Fibroblast of lung (primary cell): Measurements from ENCODE around the gene BTBD9. TPM values are rescaled to one million over a fixed set of nuclear protein-coding genes. Genes with fewer than 3 reads are reported as not detected.

Experiments
- DNase-seq, 2 donors: peaks; one replicate each; pipeline versions ENCODE4 v3.0.0 to v3.0.0-alpha.2; 2010; ENCODE audit warnings: low read depth in 2 of 2
- H2AFZ ChIP-seq: 2 replicates; pipeline ENCODE4 v1.5.1; 2012; ENCODE audit warnings: low read length, control low read depth, inconsistent platforms
- H3K27ac ChIP-seq: 2 replicates; pipeline ENCODE4 v1.5.1; 2011; ENCODE audit warnings: low read length, control low read depth; ENCODE audit not compliant: insufficient read depth
- H3K27me3 ChIP-seq: 2 replicates; pipeline ENCODE4 v1.5.1; 2011; ENCODE audit warnings: mild to moderate bottlenecking, low read length; ENCODE audit not compliant: control insufficient read depth, insufficient read depth
- H3K36me3 ChIP-seq: 2 replicates; pipeline ENCODE4 v1.5.1; 2011; ENCODE audit warnings: low read length; ENCODE audit not compliant: control insufficient read depth, insufficient read depth
- H3K4me1 ChIP-seq: 2 replicates; pipeline ENCODE4 v1.5.1; 2011; ENCODE audit warnings: low read length; ENCODE audit not compliant: control insufficient read depth, insufficient read depth; ENCODE audit errors: extremely low read depth
- H3K4me2 ChIP-seq: 2 replicates; pipeline ENCODE4 v1.5.1; 2011; ENCODE audit warnings: low read length, control low read depth; ENCODE audit not compliant: insufficient read depth; ENCODE audit errors: extremely low read depth
- H3K4me3 ChIP-seq, 4 experiments: fragments of 200-600 bp in 1 of 4; sonication (generic) in 1 of 4; replicated peaks in 1 of 4; 2 replicates each; pipeline ENCODE4 v1.5.1; 2011 to 2016; ENCODE audit warnings: low read length in 4 of 4, low read depth in 3 of 4, mild to moderate bottlenecking in 3 of 4, control low read depth in 2 of 4, inconsistent platforms in 1 of 4, mixed read lengths in 1 of 4; ENCODE audit not compliant: insufficient read depth in 1 of 4; ENCODE audit errors: control extremely low read depth in 1 of 4
- H3K79me2 ChIP-seq: 2 replicates; pipeline ENCODE4 v1.5.1; 2012; ENCODE audit warnings: mild to moderate bottlenecking, low read length, inconsistent platforms; ENCODE audit not compliant: control insufficient read depth, insufficient read depth
- H3K9ac ChIP-seq: 2 replicates; pipeline ENCODE4 v1.5.1; 2011; ENCODE audit warnings: mild to moderate bottlenecking, low read length, control low read depth; ENCODE audit not compliant: insufficient read depth
- H3K9me3 ChIP-seq: 2 replicates; pipeline ENCODE4 v1.5.1; 2012; ENCODE audit warnings: low read depth, low read length; ENCODE audit not compliant: control insufficient read depth, insufficient read depth
- H4K20me1 ChIP-seq: 2 replicates; pipeline ENCODE4 v1.5.1; 2011; ENCODE audit warnings: low read length; ENCODE audit not compliant: control insufficient read depth, insufficient read depth; ENCODE audit errors: extremely low read depth
- EZH2 ChIP-seq: IDR thresholded peaks from 2 replicates; pipeline ENCODE4 v1.5.1; 2012; ENCODE audit warnings: low read length, control low read depth, mild to moderate bottlenecking; ENCODE audit errors: missing control alignments
- polyA plus RNA-seq, 2 donors: library from polyadenylated mRNA; depleted of rRNA in 1 of 2; stranded (reverse) in 1 of 2; unstranded in 1 of 2; fragments of >200 nt; gene quantifications; 2 replicates each; pipeline ENCODE4 v1.2.1, GENCODE V29; 2011 to 2012; ENCODE audit warnings: missing spikeins in 1 of 2
- total RNA-seq: library from RNA; depleted of rRNA; stranded (reverse); fragments of >200 nt; gene quantifications from 2 replicates; pipeline ENCODE4 v1.2.1, GENCODE V29; 2014
- TF ChIP-seq, protein P1 (sequence below), 2 donors: IDR thresholded peaks in 1 of 2; conservative IDR thresholded peaks in 1 of 2; 1 replicate in 1 of 2; 2 replicates in 1 of 2; pipeline ENCODE4 v1.5.1; 2011 to 2012; ENCODE audit warnings: low read length in 2 of 2, control low read depth in 1 of 2, inconsistent platforms in 1 of 2, low read depth in 1 of 2, mild to moderate bottlenecking in 1 of 2

BTBD9 gene
- total and polyA plus RNA-seq, 2 donors (not counting 1 experiment from before 2014, with no cell fraction given) = 7.7 to 13.4 TPM

DNA sequence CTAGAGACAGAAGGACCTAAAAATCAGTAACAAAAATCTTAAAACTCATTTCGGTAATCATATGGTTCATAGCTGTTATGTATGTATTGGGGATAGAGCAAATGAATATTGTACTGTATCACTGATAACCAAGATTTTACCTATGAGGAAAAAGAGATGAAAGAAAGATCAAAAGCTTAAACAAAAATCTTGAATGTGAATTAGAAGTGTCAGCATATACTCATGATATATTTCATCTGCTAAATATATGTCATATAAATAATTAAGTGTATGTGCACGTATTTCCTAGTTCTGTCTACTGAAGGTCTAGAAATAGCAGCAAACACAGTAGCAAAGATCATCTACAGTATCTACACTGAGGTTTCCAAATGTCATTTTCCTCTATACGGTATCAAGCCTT lies 299.8 kb downstream of the BTBD9 start:
- Histone ChIP-seq H3K36me3 (no peaks in the 10 kb centered on the region), H3K9me3 (no peaks in the 10 kb centered on the region), H3K4me1 (no peaks in the 10 kb centered on the region), H3K4me2 (no peak overlapping the region), H3K4me3 (no peak overlapping the region), H3K27me3 (no peaks in the 10 kb centered on the region), H3K9ac (no peak overlapping the region), H3K79me2 (no peaks in the 10 kb centered on the region), H4K20me1 (no peaks in the 10 kb centered on the region), H3K27ac (no peak overlapping the region), H2AFZ (no peak overlapping the region)
- no peak for TF ChIP-seq EZH2
- TF ChIP-seq, protein P1, sequence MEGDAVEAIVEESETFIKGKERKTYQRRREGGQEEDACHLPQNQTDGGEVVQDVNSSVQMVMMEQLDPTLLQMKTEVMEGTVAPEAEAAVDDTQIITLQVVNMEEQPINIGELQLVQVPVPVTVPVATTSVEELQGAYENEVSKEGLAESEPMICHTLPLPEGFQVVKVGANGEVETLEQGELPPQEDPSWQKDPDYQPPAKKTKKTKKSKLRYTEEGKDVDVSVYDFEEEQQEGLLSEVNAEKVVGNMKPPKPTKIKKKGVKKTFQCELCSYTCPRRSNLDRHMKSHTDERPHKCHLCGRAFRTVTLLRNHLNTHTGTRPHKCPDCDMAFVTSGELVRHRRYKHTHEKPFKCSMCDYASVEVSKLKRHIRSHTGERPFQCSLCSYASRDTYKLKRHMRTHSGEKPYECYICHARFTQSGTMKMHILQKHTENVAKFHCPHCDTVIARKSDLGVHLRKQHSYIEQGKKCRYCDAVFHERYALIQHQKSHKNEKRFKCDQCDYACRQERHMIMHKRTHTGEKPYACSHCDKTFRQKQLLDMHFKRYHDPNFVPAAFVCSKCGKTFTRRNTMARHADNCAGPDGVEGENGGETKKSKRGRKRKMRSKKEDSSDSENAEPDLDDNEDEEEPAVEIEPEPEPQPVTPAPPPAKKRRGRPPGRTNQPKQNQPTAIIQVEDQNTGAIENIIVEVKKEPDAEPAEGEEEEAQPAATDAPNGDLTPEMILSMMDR (conservative IDR thresholded peaks at IDR 0.05 in 1 of 2, IDR thresholded peaks at IDR 0.05 in 1 of 2; ENCODE audit: low read depth in 1 of 2, low read length in 2 of 2) = no peak
- no peak for DNase-seq

DNA sequence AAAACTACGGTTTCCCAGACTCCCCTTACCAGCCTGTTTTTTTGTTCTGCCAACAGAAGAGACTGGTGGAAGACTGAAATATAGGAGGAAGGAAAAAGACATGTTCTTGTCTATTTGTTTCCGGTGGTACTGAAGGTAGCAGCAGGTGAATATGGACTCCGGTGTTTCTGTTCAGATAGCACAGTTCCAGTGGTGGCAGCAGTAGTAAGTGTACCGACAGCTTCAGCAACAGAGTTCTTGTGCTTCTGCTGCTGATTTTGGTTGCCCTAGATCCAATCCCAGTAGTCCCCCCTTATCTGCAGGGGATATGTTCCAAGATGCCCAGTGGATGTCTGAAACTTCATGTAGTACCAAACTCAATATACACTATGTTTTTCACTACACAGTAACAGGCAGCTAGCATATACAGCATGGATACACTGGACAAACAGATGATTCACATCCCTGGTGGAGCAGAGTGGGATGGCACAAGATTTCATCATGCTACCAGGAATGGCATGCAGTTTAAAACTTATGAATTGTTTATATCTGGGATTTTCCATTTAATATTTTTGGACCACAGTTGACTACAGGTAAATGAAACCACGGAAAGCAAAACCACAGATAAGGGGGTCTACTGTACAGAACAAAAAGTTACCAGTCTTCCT lies 301.8 kb downstream of the BTBD9 start:
- TF ChIP-seq EZH2 = no peak
- TF ChIP-seq, protein P1 (conservative IDR thresholded peaks at IDR 0.05 in 1 of 2, IDR thresholded peaks at IDR 0.05 in 1 of 2; ENCODE audit: low read depth in 1 of 2, low read length in 2 of 2) = peak; percentile 12 to 45

GRCh38 chr6:38336922-38337321 lies 302.8 kb downstream of the BTBD9 start:
- H3K4me3 ChIP-seq = no peak overlapping the region
- H2AFZ ChIP-seq = no peak overlapping the region
- no peak for TF ChIP-seq EZH2
- TF ChIP-seq, protein P1 (conservative IDR thresholded peaks at IDR 0.05 in 1 of 2, IDR thresholded peaks at IDR 0.05 in 1 of 2; ENCODE audit: low read depth in 1 of 2, low read length in 2 of 2) = no peak
- H3K4me2 ChIP-seq = no peak overlapping the region
- H3K79me2 ChIP-seq = no peaks in the 10 kb centered on the region
- H3K27me3 ChIP-seq = no peaks in the 10 kb centered on the region
- no peak for DNase-seq
- H3K27ac ChIP-seq = no peak overlapping the region
- H3K9ac ChIP-seq = no peak overlapping the region
- H4K20me1 ChIP-seq = no peaks in the 10 kb centered on the region
- H3K36me3 ChIP-seq = no peaks in the 10 kb centered on the region
- H3K9me3 ChIP-seq = no peaks in the 10 kb centered on the region
- no peaks in the 10 kb centered on the region for H3K4me1 ChIP-seq

More for the DNA sequence above, 301.8 kb downstream of the BTBD9 start:
- Histone ChIP-seq H3K79me2 (no peaks in the 10 kb centered on the region), H3K27me3 (no peaks in the 10 kb centered on the region), H3K4me1 (no peaks in the 10 kb centered on the region), H4K20me1 (no peaks in the 10 kb centered on the region), H3K4me2 (no peak overlapping the region), H3K9ac (no peak overlapping the region), H3K36me3 (no peaks in the 10 kb centered on the region), H3K4me3 (no peak overlapping the region), H2AFZ (no peak overlapping the region), H3K9me3 (no peaks in the 10 kb centered on the region), H3K27ac (no peak overlapping the region)
- peak; percentile 70 to 89 for DNase-seq
